HG03095 (cell line): ENCODE measurements around the gene PPP2R5C.
"Not testable (repeated sequence)": the region's sequence is repeated elsewhere in the genome, so short reads cannot be mapped to it uniquely, and the experiment has no call there.

Experiments
- ATAC-seq: cut with Tn5 transposase; IDR thresholded peaks from one replicate; pipeline ENCODE4 v1.9.1; 2021; ENCODE audit warnings: moderate library complexity; ENCODE audit not compliant: unreplicated experiment

PPP2R5C gene

GRCh38 chr14:101961746-101962502 is 200.4 kb downstream of the PPP2R5C start:
- ATAC-seq, result no peak

- ATAC-seq, result no peak
These were observed 201.0 kb downstream of the PPP2R5C start for GRCh38 chr14:101962503-101962874.

GRCh38 chr14:101963052-101963451 is 201.5 kb downstream of the PPP2R5C start:
- no peak for ATAC-seq

GRCh38 chr14:101963656-101964296 is 202.3 kb downstream of the PPP2R5C start:
- ATAC-seq, result no peak

GRCh38 chr14:101964297-101965180 is 203.0 kb downstream of the PPP2R5C start, which contains the start of gene DYNC1H1:
DYNC1H1 (plus strand) TSS chr14:101964573; CDS start chr14:101964692, 119 bp downstream.
- peak; percentile 81 for ATAC-seq

- ATAC-seq, result peak; percentile 32
These were observed 203.7 kb downstream of the PPP2R5C start for GRCh38 chr14:101965181-101965544.

GRCh38 chr14:101965770-101966722 is 204.5 kb downstream of the PPP2R5C start:
- ATAC-seq, result no peak

GRCh38 chr14:101966742-101967141 is 205.2 kb downstream of the PPP2R5C start:
- no peak for ATAC-seq

GRCh38 chr14:101968186-101968585 is 206.7 kb downstream of the PPP2R5C start:
- ATAC-seq, result no peak

- ATAC-seq, result no peak
These were observed 208.0 kb downstream of the PPP2R5C start for GRCh38 chr14:101969481-101969880.

GRCh38 chr14:101970830-101971400 is 209.4 kb downstream of the PPP2R5C start:
- ATAC-seq, result no peak

GRCh38 chr14:101971458-101971857 is 209.9 kb downstream of the PPP2R5C start:
- ATAC-seq, result not testable (repeated sequence)

- ATAC-seq, result no peak
These were observed 210.8 kb downstream of the PPP2R5C start for GRCh38 chr14:101972126-101972866.

GRCh38 chr14:101973356-101973755 is 211.8 kb downstream of the PPP2R5C start:
- ATAC-seq, result no peak

GRCh38 chr14:101975231-101975630 is 213.7 kb downstream of the PPP2R5C start:
- no peak for ATAC-seq
